Hepatocyte (in vitro differentiated cells): ENCODE measurements around the gene ZFPM1. TPM values are rescaled to one million over a fixed set of nuclear protein-coding genes. Genes with fewer than 3 reads are reported as not detected.
A peak's percentile ranks its signal among the peaks of the same experiment; 100 is the strongest.

Source experiments
- DNase-seq: peaks from one replicate; pipeline ENCODE4 v3.0.0-alpha.2; 2016; ENCODE audit warnings: low spot score
- H2AFZ ChIP-seq: fragments of 200-600 bp; sonication (generic); 2 replicates; pipeline ENCODE4 v1.6.0; 2016; ENCODE audit warnings: antibody characterized with exemption, mild to moderate bottlenecking
- H3K27ac ChIP-seq: fragments of 200-600 bp; sonication (generic); 2 replicates; pipeline ENCODE4 v1.5.1; 2016; ENCODE audit warnings: mild to moderate bottlenecking
- H3K27me3 ChIP-seq: fragments of 200-600 bp; sonication (generic); 2 replicates; pipeline ENCODE4 v1.6.1; 2016
- H3K36me3 ChIP-seq: fragments of 200-600 bp; sonication (generic); replicated peaks from 2 replicates; pipeline ENCODE4 v1.5.1; 2016; ENCODE audit warnings: low read depth; ENCODE audit not compliant: insufficient read depth
- H3K4me1 ChIP-seq: fragments of 200-600 bp; sonication (generic); 2 replicates; pipeline ENCODE4 v1.5.1; 2016; ENCODE audit warnings: mild to moderate bottlenecking, moderate library complexity; ENCODE audit not compliant: insufficient read depth
- H3K4me2 ChIP-seq: fragments of 200-600 bp; sonication (generic); 2 replicates; pipeline ENCODE4 v1.6.0; 2016
- H3K4me3 ChIP-seq: fragments of 200-600 bp; sonication (generic); 2 replicates; pipeline ENCODE4 v1.5.1; 2016; ENCODE audit warnings: mild to moderate bottlenecking
- H3K79me2 ChIP-seq: fragments of 200-600 bp; sonication (generic); 2 replicates; pipeline ENCODE4 v1.6.0; 2017; ENCODE audit warnings: mild to moderate bottlenecking
- H3K9me2 ChIP-seq: fragments of 200-600 bp; sonication (generic); replicated peaks from 2 replicates; pipeline ENCODE4 v1.6.0; 2017; ENCODE audit warnings: mild to moderate bottlenecking; ENCODE audit not compliant: insufficient read depth
- H3K9me3 ChIP-seq: fragments of 200-600 bp; sonication (generic); 2 replicates; pipeline ENCODE4 v1.5.1; 2016; ENCODE audit warnings: low read depth, mild to moderate bottlenecking
- H4K20me1 ChIP-seq: fragments of 200-600 bp; sonication (generic); 2 replicates; pipeline ENCODE4 v1.6.0; 2016; ENCODE audit warnings: mild to moderate bottlenecking; ENCODE audit not compliant: insufficient read depth, poor library complexity, severe bottlenecking
- CTCF ChIP-seq: fragments of 200-600 bp; sonication (generic); IDR thresholded peaks from 2 replicates; pipeline ENCODE4 v1.5.1; 2016; ENCODE audit warnings: antibody characterized with exemption, mild to moderate bottlenecking; ENCODE audit not compliant: poor library complexity
- EZH2 ChIP-seq: fragments of 200-600 bp; sonication (generic); IDR thresholded peaks from 2 replicates; pipeline ENCODE4 v1.6.1; 2016; ENCODE audit warnings: antibody characterized with exemption, mild to moderate bottlenecking, borderline replicate concordance
- EZH2phosphoT487 ChIP-seq: fragments of 200-600 bp; sonication (generic); IDR thresholded peaks from one replicate; pipeline ENCODE4 v1.6.1; 2018; ENCODE audit warnings: antibody characterized with exemption, mild to moderate bottlenecking, low read depth, moderate library complexity; ENCODE audit not compliant: unreplicated experiment, severe bottlenecking
- WGBS: methylation state at CpG from one replicate; pipeline ENCODE4 v1.1.6; 2016; ENCODE audit warnings: low lambda C conversion rate; ENCODE audit errors: missing lambda C conversion rate; 5-methylcytosine and 5-hydroxymethylcytosine counted together
- polyA plus RNA-seq: library from polyadenylated mRNA; unstranded; fragments of >200 nt; fragmentation: Nextera tagmentation; extraction: Ambion mirVana; gene quantifications from 2 replicates; pipeline ENCODE4 v1.2.1, GENCODE V29; 2016
- total RNA-seq: library from RNA; depleted of rRNA; stranded (reverse); fragments of >200 nt; gene quantifications from 2 replicates; pipeline ENCODE4 v1.2.3, GENCODE V29; 2014

ZFPM1 gene
- total and polyA plus RNA-seq, 2 experiments from 2014 or later: 4.1 to 11.9 TPM

GRCh38 chr16:88508376-88508867, 55.3 kb downstream of the ZFPM1 start:
- Histone ChIP-seq H3K79me2 (peaks cover 18% of the 10 kb centered on the region), H3K9me3 (no peaks in the 10 kb centered on the region), H3K27me3 (no peaks in the 10 kb centered on the region), H4K20me1 (no peaks in the 10 kb centered on the region), H3K4me3 (no peak overlapping the region), H2AFZ (no peak overlapping the region), H3K36me3 (no peaks in the 10 kb centered on the region), H3K27ac (peak overlapping the region; percentile 96), H3K4me1 (peaks cover 55% of the 10 kb centered on the region), H3K9me2 (no peaks in the 10 kb centered on the region), H3K4me2 (no peak overlapping the region)
- 68% methylated on average over 13 of the region's 13 CpGs for WGBS
- DNase-seq: peak; percentile 54
- TF ChIP-seq EZH2 (no peak), EZH2phosphoT487 (no peak), CTCF (no peak)

- 60% methylated on average over 35 of the region's 41 CpGs for WGBS
- DNase-seq: peak; percentile 81
- no peaks in the 10 kb centered on the region for H3K9me2 ChIP-seq
- peak overlapping the region; percentile 39 for H3K4me2 ChIP-seq
- no peaks in the 10 kb centered on the region for H3K36me3 ChIP-seq
- H2AFZ ChIP-seq: no peak overlapping the region
- TF ChIP-seq EZH2phosphoT487 (no peak), EZH2 (no peak), CTCF (no peak)
- H3K4me1 ChIP-seq: peaks cover 53% of the 10 kb centered on the region
- H3K4me3 ChIP-seq: no peak overlapping the region
- H4K20me1 ChIP-seq: no peaks in the 10 kb centered on the region
- no peaks in the 10 kb centered on the region for H3K27me3 ChIP-seq
- H3K27ac ChIP-seq: peak overlapping the region; percentile 96
- H3K79me2 ChIP-seq: peaks cover 21% of the 10 kb centered on the region
- no peaks in the 10 kb centered on the region for H3K9me3 ChIP-seq
These were observed 56.0 kb downstream of the ZFPM1 start for GRCh38 chr16:88508868-88509748.

- peaks cover 21% of the 10 kb centered on the region for H3K79me2 ChIP-seq
- H2AFZ ChIP-seq: no peak overlapping the region
- no peak overlapping the region for H3K4me3 ChIP-seq
- H3K4me2 ChIP-seq: peak overlapping the region; percentile 39
- TF ChIP-seq EZH2: no peak
- no peak for TF ChIP-seq EZH2phosphoT487
- no peak for TF ChIP-seq CTCF
- H3K9me3 ChIP-seq: no peaks in the 10 kb centered on the region
- peak overlapping the region; percentile 96 for H3K27ac ChIP-seq
- no peak for DNase-seq
- no peaks in the 10 kb centered on the region for H4K20me1 ChIP-seq
- no peaks in the 10 kb centered on the region for H3K36me3 ChIP-seq
- 84% methylated on average over 12 of the region's 12 CpGs for WGBS
- no peaks in the 10 kb centered on the region for H3K27me3 ChIP-seq
- peaks cover 48% of the 10 kb centered on the region for H3K4me1 ChIP-seq
- no peaks in the 10 kb centered on the region for H3K9me2 ChIP-seq
These were observed 56.6 kb downstream of the ZFPM1 start for GRCh38 chr16:88509749-88510069.
